K562 (cell line): ENCODE results near the gene POLR3E. TPM values are rescaled to one million over a fixed set of nuclear protein-coding genes. Genes with fewer than 3 reads are reported as not detected.

Experiments used
- AFF1 ChIP-seq, 2 experiments: fragments of 450-650 bp; IDR thresholded peaks; 2 replicates each; pipeline ENCODE4 v1.6.1; 2018; ENCODE audit warnings: mild to moderate bottlenecking in 2 of 2, low read depth in 1 of 2; ENCODE audit not compliant: partially characterized antibody in 2 of 2
- BCL6 ChIP-seq: fragments of 250-450 bp; sonication (Bioruptor Pico); IDR thresholded peaks from 2 replicates; pipeline ENCODE4 v1.4.0; 2020
- BMI1 ChIP-seq: fragments of 150-350 bp; IDR thresholded peaks from 2 replicates; pipeline ENCODE4 v1.6.1; 2014; ENCODE audit warnings: low read length
- CBX5 ChIP-seq: IDR thresholded peaks from 2 replicates; pipeline ENCODE4 v1.6.1; 2014; ENCODE audit warnings: low read depth, borderline replicate concordance
- CREB1 ChIP-seq, 2 experiments: sonication (generic) in 1 of 2; formaldehyde crosslinking in 1 of 2; IDR thresholded peaks; 2 replicates each; pipeline versions ENCODE4 v1.6.1 to v1.8.0; 2012 to 2022; ENCODE audit warnings: inconsistent platforms in 1 of 2, mild to moderate bottlenecking in 1 of 2, missing genetic modification reagents in 1 of 2, moderate library complexity in 1 of 2
- DMBX1 ChIP-seq: fragments of 250-450 bp; sonication (Bioruptor Pico); IDR thresholded peaks from 2 replicates; pipeline ENCODE4 v1.8.0; 2022; ENCODE audit warnings: inconsistent platforms, mild to moderate bottlenecking, moderate library complexity, borderline replicate concordance
- HBP1 ChIP-seq: fragments of 450-650 bp; formaldehyde crosslinking; IDR thresholded peaks from 2 replicates; pipeline ENCODE4 v1.4.0; 2022; ENCODE audit warnings: missing genetic modification characterization
- HDGF ChIP-seq: fragments of 450-650 bp; IDR thresholded peaks from 2 replicates; pipeline ENCODE4 v1.6.1; 2016
- HSF4 ChIP-seq: fragments of 250-450 bp; sonication (Bioruptor Pico); IDR thresholded peaks from 2 replicates; pipeline ENCODE4 v2.1.2; 2022; ENCODE audit warnings: mild to moderate bottlenecking, moderate library complexity, borderline replicate concordance
- JUN ChIP-seq, 2 experiments: sonication (generic) in 1 of 2; formaldehyde crosslinking in 1 of 2; IDR thresholded peaks; 2 replicates each; pipeline versions ENCODE4 v1.6.1 to v1.8.0; 2012 to 2022; ENCODE audit warnings: borderline replicate concordance in 2 of 2, mild to moderate bottlenecking in 2 of 2, improper control_type of control experiment in 1 of 2, low read depth in 1 of 2, low read length in 1 of 2, missing genetic modification reagents in 1 of 2
- NRF1 ChIP-seq, 2 experiments: fragments of 450-650 bp; IDR thresholded peaks in 1 of 2; conservative IDR thresholded peaks in 1 of 2; 2 replicates each; pipeline ENCODE4 v1.6.1; 2014; ENCODE audit warnings: mild to moderate bottlenecking in 2 of 2
- SAFB2 ChIP-seq: fragments of 200-400 bp; formaldehyde crosslinking; IDR thresholded peaks from 2 replicates; pipeline ENCODE4 v1.6.1; 2018; ENCODE audit warnings: borderline replicate concordance, low read length, low read depth, moderate library complexity; ENCODE audit not compliant: severe bottlenecking
- SRF ChIP-seq, 2 experiments: fragments of 250-450, 450-650 bp in 1 of 2; sonication (Bioruptor Pico) in 1 of 2; sonication (generic) in 1 of 2; formaldehyde crosslinking; IDR thresholded peaks; 2 replicates each; pipeline versions ENCODE4 v1.5.0 to v1.5.1; 2020 to 2022; ENCODE audit warnings: mild to moderate bottlenecking in 1 of 2, missing genetic modification reagents in 1 of 2
- TEAD4 ChIP-seq, 2 experiments: sonication (generic) in 1 of 2; formaldehyde crosslinking in 1 of 2; IDR thresholded peaks; 2 replicates each; pipeline versions ENCODE4 v1.6.1 to v1.8.0; 2012 to 2022; ENCODE audit warnings: borderline replicate concordance in 1 of 2, inconsistent platforms in 1 of 2, low read length in 1 of 2, mild to moderate bottlenecking in 1 of 2, missing genetic modification reagents in 1 of 2
- ZNF175 ChIP-seq: fragments of 200-800 bp; sonication (Bioruptor generic); IDR thresholded peaks from 2 replicates; pipeline ENCODE4 v1.6.1; 2016; ENCODE audit warnings: low read depth, mild to moderate bottlenecking, missing genetic modification characterization, missing compliant biosample characterization
- ZNF263 ChIP-seq: sonication (generic); formaldehyde crosslinking; IDR thresholded peaks from 2 replicates; pipeline ENCODE4 v1.8.0; 2022; ENCODE audit warnings: mild to moderate bottlenecking, missing genetic modification reagents, borderline replicate concordance
- ZNF280B ChIP-seq: fragments of 250-450 bp; sonication (Bioruptor Pico); IDR thresholded peaks from 2 replicates; pipeline ENCODE4 v1.5.1; 2021; ENCODE audit warnings: mild to moderate bottlenecking
- ZNF445 ChIP-seq: fragments of 250-450 bp; sonication (Bioruptor Pico); IDR thresholded peaks from 2 replicates; pipeline ENCODE4 v1.4.0; 2020; ENCODE audit warnings: low read depth, mild to moderate bottlenecking, moderate library complexity
- polyA plus RNA-seq, 8 experiments: library from polyadenylated mRNA; depleted of rRNA in 4 of 8; stranded (reverse) in 5 of 8; unstranded in 3 of 8; fragments of >200 nt; fragmentation: Nextera tagmentation in 2 of 8; fragmentation: Illumina TruSeq in 1 of 8; extraction: Ambion mirVana in 2 of 8; extraction: Trizol in 1 of 8; gene quantifications; 2 replicates each; pipeline versions ENCODE4 v1.2.1 to v1.2.3, GENCODE V29; 2011 to 2014; ENCODE audit warnings: inconsistent platforms in 1 of 8, missing spikeins in 1 of 8
- total RNA-seq, 7 experiments: library from RNA; depleted of rRNA in 6 of 7; stranded (reverse); fragments of >200 nt in 6 of 7; fragmentation: Illumina TruSeq in 2 of 7; extraction: Trizol in 2 of 7; gene quantifications; 2 replicates each; pipeline versions ENCODE4 v1.2.1 to v1.2.3, GENCODE V29; 2011 to 2021; ENCODE audit warnings: low replicate concordance in 1 of 7

The POLR3E gene
- total and polyA plus RNA-seq, 9 of the 15 experiments (the other 6 are each of a cell fraction or from before 2014, with no cell fraction given): 17.7 to 151 (median 82.6) TPM

- TF ChIP-seq ZNF280B (CRISPR knock-in tag) (no peak), ZNF175 (CRISPR knock-in tag) (no peak; the same call in 1 of the 2 replicates), HSF4 (no peak), TEAD4 (IDR thresholded peaks at IDR 0.05; ENCODE audit: low read length) (peak; percentile 76), TEAD4 (CRISPR knock-in tag; IDR thresholded peaks at IDR 0.05; ENCODE audit: borderline replicate concordance) (0 out of 2 replicates have a peak, but pooled peaks have one; percentile 42), CREB1 (IDR thresholded peaks at IDR 0.05) (peak; percentile 97), CREB1 (CRISPR knock-in tag; IDR thresholded peaks at IDR 0.05) (peak; percentile 95), DMBX1 (CRISPR knock-in tag) (no peak), SRF (CRISPR knock-in tag; IDR thresholded peaks at IDR 0.05) (peak in 1 of 2 experiments; percentile 64; a peak in 1 of 4 replicates), AFF1 (IDR thresholded peaks at IDR 0.05; ENCODE audit: low read depth in 1 of 2, partially characterized antibody in 2 of 2) (peak; percentile 49 to 55), BCL6 (no peak), ZNF263 (CRISPR knock-in tag) (0 out of 2 replicates have a peak, but pooled peaks have one; percentile 1), HDGF (no peak), SAFB2 (no peak), JUN (IDR thresholded peaks at IDR 0.05; ENCODE audit: borderline replicate concordance, low read depth, low read length) (no peak), JUN (CRISPR knock-in tag; IDR thresholded peaks at IDR 0.05; ENCODE audit: borderline replicate concordance) (no peak), NRF1 (conservative IDR thresholded peaks at IDR 0.05 in 1 of 2, IDR thresholded peaks at IDR 0.05 in 1 of 2) (no peak), ZNF445 (CRISPR knock-in tag) (no peak), BMI1 (no peak), CBX5 (no peak), HBP1 (peak; percentile 32; the same call in 1 of the 2 replicates)
Measured at GRCh38 chr16:22297871-22298733, 893 bp downstream of the POLR3E start (continued).
